OCI-LY1 (cell line): ENCODE measurements around the gene ANKRD24.

Experiments
- H2AFZ ChIP-seq: fragments of 200-600 bp; sonication (generic), shearing (Covaris generic); 2 replicates; pipeline ENCODE4 v1.6.0; 2014; ENCODE audit warnings: antibody characterized with exemption, mild to moderate bottlenecking, low read length
- H3F3A ChIP-seq: fragments of 200-600 bp; sonication (generic), shearing (Covaris generic); 2 replicates; pipeline ENCODE4 v1.6.0; 2014; ENCODE audit warnings: mild to moderate bottlenecking, antibody characterized with exemption, low read length, moderate library complexity; ENCODE audit not compliant: insufficient read depth
- H3K27ac ChIP-seq: fragments of 200-600 bp; sonication (generic); 2 replicates; pipeline ENCODE4 v1.5.1; 2014; ENCODE audit warnings: low read length, mixed run types, mild to moderate bottlenecking, low read depth; ENCODE audit not compliant: poor library complexity, severe bottlenecking
- H3K27me3 ChIP-seq: fragments of 200-600 bp; sonication (generic); 2 replicates; pipeline ENCODE4 v1.6.0; 2014; ENCODE audit warnings: antibody characterized with exemption, mild to moderate bottlenecking, low read length, moderate library complexity; ENCODE audit not compliant: insufficient read depth
- H3K36me3 ChIP-seq: fragments of 200-600 bp; sonication (generic); 2 replicates; pipeline ENCODE4 v1.6.1; 2014; ENCODE audit warnings: mild to moderate bottlenecking, antibody characterized with exemption, low read length, moderate library complexity, mixed read lengths; ENCODE audit not compliant: insufficient read depth
- H3K4me1 ChIP-seq: fragments of 200-600 bp; sonication (generic); 2 replicates; pipeline ENCODE4 v1.5.1; 2014; ENCODE audit warnings: mild to moderate bottlenecking, low read length, moderate library complexity; ENCODE audit not compliant: insufficient read depth, severe bottlenecking
- H3K4me2 ChIP-seq: fragments of 200-600 bp; sonication (generic), shearing (Covaris generic); 2 replicates; pipeline ENCODE4 v1.6.1; 2014; ENCODE audit warnings: low read length
- H3K4me3 ChIP-seq: fragments of 200-600 bp; sonication (generic); 2 replicates; pipeline ENCODE4 v1.5.1; 2014; ENCODE audit warnings: low read length, low read depth, mild to moderate bottlenecking, mixed read lengths; ENCODE audit not compliant: poor library complexity, severe bottlenecking
- H3K79me2 ChIP-seq: fragments of 200-600 bp; shearing (Covaris generic); 2 replicates; pipeline ENCODE4 v1.6.1; 2016; ENCODE audit warnings: mixed run types, low read length, mixed read lengths; ENCODE audit not compliant: insufficient read depth
- H3K9ac ChIP-seq: fragments of 200-600 bp; sonication (generic), shearing (Covaris generic); 2 replicates; pipeline ENCODE4 v1.6.1; 2014; ENCODE audit warnings: mild to moderate bottlenecking, low read length, mixed read lengths
- H3K9me2 ChIP-seq: fragments of 200-600 bp; sonication (generic), shearing (Covaris generic); 2 replicates; pipeline ENCODE4 v1.6.1; 2014; ENCODE audit warnings: low read depth, mild to moderate bottlenecking, low read length, mixed read lengths
- H3K9me3 ChIP-seq: fragments of 200-600 bp; shearing (Covaris generic); 2 replicates; pipeline ENCODE4 v1.6.1; 2014; ENCODE audit warnings: low read length, mixed read lengths
- H4K20me1 ChIP-seq: fragments of 200-600 bp; sonication (generic), shearing (Covaris generic); 2 replicates; pipeline ENCODE4 v1.6.0; 2016; ENCODE audit warnings: mild to moderate bottlenecking, low read length; ENCODE audit not compliant: insufficient read depth
- CTCF ChIP-seq: fragments of 200-600 bp; sonication (generic), shearing (Covaris generic); IDR thresholded peaks from 2 replicates; pipeline ENCODE4 v1.5.1; 2017; ENCODE audit warnings: mild to moderate bottlenecking, antibody characterized with exemption, low read length, moderate library complexity, mixed read lengths
- EZH2 ChIP-seq: fragments of 200-600 bp; sonication (generic), shearing (Covaris generic); IDR thresholded peaks from 2 replicates; pipeline ENCODE4 v1.8.0; 2017; ENCODE audit warnings: borderline replicate concordance, mixed run types, mild to moderate bottlenecking, antibody characterized with exemption, low read length, moderate library complexity, mixed read lengths

The ANKRD24 gene

GRCh38 chr19:4172861-4173473 is 9.5 kb upstream of the ANKRD24 start:
- H2AFZ ChIP-seq, result no peak overlapping the region
- no peak overlapping the region for H3K4me3 ChIP-seq
- H3K27ac ChIP-seq, result no peak overlapping the region
- H3K9ac ChIP-seq, result no peak overlapping the region
- H3K4me2 ChIP-seq, result no peak overlapping the region
- H3K79me2 ChIP-seq, result no peaks in the 10 kb centered on the region
- no peaks in the 10 kb centered on the region for H3K27me3 ChIP-seq
- H3K9me2 ChIP-seq, result no peaks in the 10 kb centered on the region
- no peaks in the 10 kb centered on the region for H3K9me3 ChIP-seq
- H3F3A ChIP-seq, result no peaks in the 10 kb centered on the region
- no peaks in the 10 kb centered on the region for H3K4me1 ChIP-seq
- TF ChIP-seq CTCF (no peak), EZH2 (no peak)
- no peaks in the 10 kb centered on the region for H4K20me1 ChIP-seq
- no peaks in the 10 kb centered on the region for H3K36me3 ChIP-seq

- no peaks in the 10 kb centered on the region for H3K27me3 ChIP-seq
- H3K9me2 ChIP-seq, result no peaks in the 10 kb centered on the region
- no peaks in the 10 kb centered on the region for H3F3A ChIP-seq
- H4K20me1 ChIP-seq, result no peaks in the 10 kb centered on the region
- no peaks in the 10 kb centered on the region for H3K79me2 ChIP-seq
- no peaks in the 10 kb centered on the region for H3K9me3 ChIP-seq
- H3K36me3 ChIP-seq, result no peaks in the 10 kb centered on the region
- H2AFZ ChIP-seq, result no peak overlapping the region
- no peak overlapping the region for H3K4me2 ChIP-seq
- H3K27ac ChIP-seq, result no peak overlapping the region
- no peaks in the 10 kb centered on the region for H3K4me1 ChIP-seq
- TF ChIP-seq CTCF, result no peak
- TF ChIP-seq EZH2, result no peak
- no peak overlapping the region for H3K9ac ChIP-seq
- H3K4me3 ChIP-seq, result no peak overlapping the region
These were observed 8.8 kb upstream of the ANKRD24 start for GRCh38 chr19:4173479-4174212.

- no peak for TF ChIP-seq EZH2
- no peak for TF ChIP-seq CTCF
- H2AFZ ChIP-seq, result no peak overlapping the region
- no peaks in the 10 kb centered on the region for H4K20me1 ChIP-seq
- H3K4me3 ChIP-seq, result no peak overlapping the region
- no peak overlapping the region for H3K9ac ChIP-seq
- no peaks in the 10 kb centered on the region for H3K36me3 ChIP-seq
- no peak overlapping the region for H3K27ac ChIP-seq
- no peaks in the 10 kb centered on the region for H3K9me2 ChIP-seq
- no peaks in the 10 kb centered on the region for H3F3A ChIP-seq
- no peaks in the 10 kb centered on the region for H3K27me3 ChIP-seq
- H3K4me1 ChIP-seq, result no peaks in the 10 kb centered on the region
- no peaks in the 10 kb centered on the region for H3K9me3 ChIP-seq
- H3K4me2 ChIP-seq, result no peak overlapping the region
- H3K79me2 ChIP-seq, result no peaks in the 10 kb centered on the region
These were observed 8.1 kb upstream of the ANKRD24 start for GRCh38 chr19:4174213-4174894.
